Astrocyte (in vitro differentiated cells and primary cell): Measurements from ENCODE around the gene RESF1. TPM values are rescaled to one million over a fixed set of nuclear protein-coding genes. Genes with fewer than 3 reads are reported as not detected.

Experiments used
- DNase-seq: peaks from one replicate; pipeline ENCODE4 v3.0.0-alpha.2; 2010; ENCODE audit warnings: low read depth
- FAIRE-seq: peaks from 2 replicates; lab custom pipeline; 2011; peaks lifted over from hg19 to GRCh38; lab: Jason Lieb, UNC
- H2AFZ ChIP-seq: 2 replicates; pipeline ENCODE4 v1.6.0; 2012; ENCODE audit warnings: low read depth, low read length, inconsistent platforms
- H3K27ac ChIP-seq: 2 replicates; pipeline ENCODE4 v1.5.1; 2011; ENCODE audit warnings: low read depth, low read length, inconsistent platforms
- H3K27me3 ChIP-seq: 2 replicates; pipeline ENCODE4 v1.6.0; 2011; ENCODE audit warnings: low read length, inconsistent platforms; ENCODE audit not compliant: insufficient read depth
- H3K36me3 ChIP-seq: 2 replicates; pipeline ENCODE4 v1.5.1; 2011; ENCODE audit warnings: low read length, inconsistent platforms; ENCODE audit not compliant: insufficient read depth
- H3K4me1 ChIP-seq: 2 replicates; pipeline ENCODE4 v1.5.1; 2011; ENCODE audit warnings: low read length, inconsistent platforms; ENCODE audit not compliant: insufficient read depth
- H3K4me2 ChIP-seq: 2 replicates; pipeline ENCODE4 v1.6.0; 2012; ENCODE audit warnings: low read length, inconsistent platforms
- H3K4me3 ChIP-seq: 2 replicates; pipeline ENCODE4 v1.5.1; 2011; ENCODE audit warnings: low read depth, mild to moderate bottlenecking, low read length, inconsistent platforms; ENCODE audit not compliant: insufficient read depth
- H3K79me2 ChIP-seq: 2 replicates; pipeline ENCODE4 v1.6.0; 2012; ENCODE audit warnings: mild to moderate bottlenecking, low read length, inconsistent platforms; ENCODE audit not compliant: insufficient read depth
- H3K9ac ChIP-seq: 2 replicates; pipeline ENCODE4 v1.6.0; 2012; ENCODE audit warnings: mild to moderate bottlenecking, low read length, inconsistent platforms
- H3K9me3 ChIP-seq: 2 replicates; pipeline ENCODE4 v1.5.1; 2012; ENCODE audit warnings: low read depth, mild to moderate bottlenecking, low read length, inconsistent platforms; ENCODE audit not compliant: insufficient read depth
- H4K20me1 ChIP-seq: 2 replicates; pipeline ENCODE4 v1.6.0; 2012; ENCODE audit warnings: low read length, inconsistent platforms; ENCODE audit not compliant: insufficient read depth
- H3K27ac Mint-ChIP-seq: one replicate; pipeline ENCODE4 v1.8.0; 2021; ENCODE audit warnings: mild to moderate bottlenecking, mixed read lengths; ENCODE audit not compliant: unreplicated experiment
- H3K27me3 Mint-ChIP-seq: one replicate; pipeline ENCODE4 v1.8.0; 2021; ENCODE audit warnings: low read depth, mixed read lengths; ENCODE audit not compliant: unreplicated experiment
- H3K36me3 Mint-ChIP-seq: one replicate; pipeline ENCODE4 v1.8.0; 2021; ENCODE audit warnings: low read depth, mixed read lengths; ENCODE audit not compliant: unreplicated experiment
- H3K4me1 Mint-ChIP-seq: one replicate; pipeline ENCODE4 v1.8.0; 2021; ENCODE audit warnings: low read depth, mixed read lengths; ENCODE audit not compliant: unreplicated experiment
- H3K4me3 Mint-ChIP-seq: one replicate; pipeline ENCODE4 v1.8.0; 2021; ENCODE audit warnings: mild to moderate bottlenecking, moderate library complexity, mixed read lengths; ENCODE audit not compliant: unreplicated experiment
- H3K9me3 Mint-ChIP-seq: one replicate; pipeline ENCODE4 v1.8.0; 2021; ENCODE audit warnings: mild to moderate bottlenecking, mixed read lengths; ENCODE audit not compliant: unreplicated experiment
- EZH2 ChIP-seq: IDR thresholded peaks from 2 replicates; pipeline ENCODE4 v1.6.1; 2012; ENCODE audit warnings: mild to moderate bottlenecking, low read length, inconsistent platforms; ENCODE audit not compliant: insufficient read depth
- total RNA-seq: library from RNA; stranded (reverse); gene quantifications from 2 replicates; pipeline ENCODE4 v1.2.1, GENCODE V29; 2021
- TF ChIP-seq, protein P1 (sequence below): IDR thresholded peaks from 2 replicates; pipeline ENCODE4 v1.5.1; 2011; ENCODE audit warnings: low read depth, mild to moderate bottlenecking, inconsistent platforms, low read length, moderate library complexity; ENCODE audit not compliant: insufficient read depth

Gene RESF1
- total RNA-seq, 1 donor from 2014 or later = 22.2 TPM

DNA sequence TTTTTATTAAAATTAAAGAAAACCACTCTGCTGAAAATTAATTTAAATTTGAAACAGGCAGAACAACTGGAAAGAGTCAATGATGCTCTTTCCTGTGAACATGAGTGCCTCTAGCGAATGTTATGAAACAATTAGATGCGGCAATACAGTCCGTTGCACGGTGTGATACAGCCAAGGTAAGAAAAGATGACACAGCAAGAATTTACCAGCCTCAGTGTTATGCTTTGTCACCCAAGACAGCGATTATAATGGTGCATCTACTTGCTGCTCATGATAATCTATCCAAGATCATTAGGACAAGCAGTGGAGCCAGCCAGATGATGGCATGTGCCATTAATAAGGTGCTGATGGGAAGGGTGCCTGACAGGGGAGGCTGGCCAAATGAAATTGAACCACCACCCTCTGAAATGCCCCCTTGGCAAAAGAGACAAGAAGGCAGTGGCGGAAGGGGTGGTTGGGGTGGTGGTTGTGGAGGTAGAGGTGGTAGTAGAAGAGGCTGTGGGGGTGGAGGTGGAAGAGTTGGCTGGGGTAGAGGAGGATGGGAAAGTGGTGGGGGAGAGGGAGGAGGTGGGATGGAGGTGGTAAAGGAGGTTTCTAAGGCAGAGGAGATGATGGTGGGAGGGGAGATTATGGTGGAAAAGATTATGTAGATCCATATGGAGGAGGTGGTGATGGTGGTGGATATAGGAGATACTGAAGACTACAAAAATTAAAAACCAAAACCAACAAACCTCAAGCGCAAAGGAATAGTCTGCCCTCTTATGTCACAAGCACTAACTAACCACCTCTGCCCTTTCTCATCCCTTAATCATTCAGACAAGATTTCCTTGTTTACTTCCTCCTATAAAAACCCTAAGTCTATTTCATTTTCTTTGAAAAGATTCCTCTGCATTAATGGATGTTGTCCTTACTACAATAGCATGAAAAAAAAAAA lies 4.0 kb upstream of the RESF1 start:
- Histone ChIP-seq H3K27me3 (no peaks in the 10 kb centered on the region), H3K4me1 (peaks cover 7% of the 10 kb centered on the region), H3K36me3 (no peaks in the 10 kb centered on the region), H3K27ac (no peak overlapping the region), H3K9me3 (no peaks in the 10 kb centered on the region), H3K4me3 (no peak overlapping the region), H3K4me2 (no peak overlapping the region), H2AFZ (no peak overlapping the region), H4K20me1 (peaks cover 3% of the 10 kb centered on the region), H3K79me2 (no peaks in the 10 kb centered on the region), H3K9ac (no peak overlapping the region)
- Mint-ChIP-seq H3K4me3 (no peak overlapping the region), H3K27me3 (no peaks in the 10 kb centered on the region), H3K27ac (peak overlapping the region; percentile 62), H3K36me3 (peaks cover 1% of the 10 kb centered on the region), H3K9me3 (peaks cover 10% of the 10 kb centered on the region), H3K4me1 (peaks cover 3% of the 10 kb centered on the region)
- DNase-seq = no peak
- no peak for FAIRE-seq
- TF ChIP-seq EZH2 = no peak
- TF ChIP-seq, protein P1, sequence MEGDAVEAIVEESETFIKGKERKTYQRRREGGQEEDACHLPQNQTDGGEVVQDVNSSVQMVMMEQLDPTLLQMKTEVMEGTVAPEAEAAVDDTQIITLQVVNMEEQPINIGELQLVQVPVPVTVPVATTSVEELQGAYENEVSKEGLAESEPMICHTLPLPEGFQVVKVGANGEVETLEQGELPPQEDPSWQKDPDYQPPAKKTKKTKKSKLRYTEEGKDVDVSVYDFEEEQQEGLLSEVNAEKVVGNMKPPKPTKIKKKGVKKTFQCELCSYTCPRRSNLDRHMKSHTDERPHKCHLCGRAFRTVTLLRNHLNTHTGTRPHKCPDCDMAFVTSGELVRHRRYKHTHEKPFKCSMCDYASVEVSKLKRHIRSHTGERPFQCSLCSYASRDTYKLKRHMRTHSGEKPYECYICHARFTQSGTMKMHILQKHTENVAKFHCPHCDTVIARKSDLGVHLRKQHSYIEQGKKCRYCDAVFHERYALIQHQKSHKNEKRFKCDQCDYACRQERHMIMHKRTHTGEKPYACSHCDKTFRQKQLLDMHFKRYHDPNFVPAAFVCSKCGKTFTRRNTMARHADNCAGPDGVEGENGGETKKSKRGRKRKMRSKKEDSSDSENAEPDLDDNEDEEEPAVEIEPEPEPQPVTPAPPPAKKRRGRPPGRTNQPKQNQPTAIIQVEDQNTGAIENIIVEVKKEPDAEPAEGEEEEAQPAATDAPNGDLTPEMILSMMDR = no peak

DNA sequence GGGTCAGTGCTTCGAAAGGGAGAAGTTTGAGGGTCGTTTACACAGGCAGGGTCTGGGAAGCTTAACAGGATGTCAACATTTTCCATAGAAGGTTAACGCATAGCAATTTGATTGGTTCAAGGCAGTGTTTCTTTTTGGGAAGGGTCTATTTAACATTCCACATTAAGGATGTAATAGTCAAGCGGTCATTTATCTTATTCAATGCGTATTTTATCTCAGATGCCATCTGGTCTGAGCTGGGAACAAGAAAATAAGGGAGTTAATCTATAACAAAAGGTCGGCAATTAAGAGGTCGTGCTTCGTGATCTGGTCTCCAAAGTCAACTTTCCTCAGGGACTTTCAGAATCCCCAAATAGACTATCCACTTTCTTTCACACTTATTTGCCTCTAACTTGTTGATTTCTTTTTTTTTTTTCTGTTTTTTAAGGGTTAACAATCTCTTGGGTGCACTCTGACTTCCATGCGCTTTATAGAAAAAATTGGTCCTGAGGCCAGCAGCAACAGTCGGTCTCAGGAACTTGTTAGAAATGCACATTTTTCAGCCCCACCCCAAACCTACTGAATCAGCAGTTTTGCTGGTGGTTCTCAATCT lies 550 bp upstream of the RESF1 start:
- H3K27ac ChIP-seq = peak overlapping the region; percentile 62
- DNase-seq (no peak), FAIRE-seq (no peak)
- H3K9me3 ChIP-seq = no peaks in the 10 kb centered on the region
- H3K4me3 ChIP-seq = peak overlapping the region; percentile 92
- H3K9ac ChIP-seq = peak overlapping the region; percentile 83
- Mint-ChIP-seq H3K4me1 (peaks cover 25% of the 10 kb centered on the region), H3K9me3 (peaks cover 7% of the 10 kb centered on the region), H3K27ac (peak overlapping the region; percentile 88), H3K4me3 (peak overlapping the region; percentile 91), H3K36me3 (peaks cover 10% of the 10 kb centered on the region), H3K27me3 (no peaks in the 10 kb centered on the region)
- H3K27me3 ChIP-seq = no peaks in the 10 kb centered on the region
- H4K20me1 ChIP-seq = peaks cover 16% of the 10 kb centered on the region
- H3K36me3 ChIP-seq = peaks cover 4% of the 10 kb centered on the region
- H3K4me1 ChIP-seq = peaks cover 13% of the 10 kb centered on the region
- H3K79me2 ChIP-seq = peaks cover 32% of the 10 kb centered on the region
- H3K4me2 ChIP-seq = peak overlapping the region; percentile 91
- peak overlapping the region; percentile 80 for H2AFZ ChIP-seq
- TF ChIP-seq, protein P1 = no peak
